ENCODE results near the gene RELN.

The RELN gene

GRCh38 chr7:103940382-103941268, 48.8 kb downstream of the RELN start:
- TF ChIP-seq CTCF (conservative IDR thresholded peaks at IDR 0.05; ENCODE audit: low read depth): no peak
- POLR2A ChIA-PET (ENCODE audit: low non-redundant PET): no interaction called here
- no peak overlapping the region for H3K27ac ChIP-seq
- CTCF ChIA-PET: interaction anchor here (0.6 to 1.3 kb wide), 2 partner anchors 8 to 18 kb away, joined by 4 read pairs; no protein-coding TSS in a partner anchor
- no peak for DNase-seq (ENCODE audit: low spot score)

- H3K27ac ChIP-seq: no peak overlapping the region
- TF ChIP-seq CTCF (conservative IDR thresholded peaks at IDR 0.05; ENCODE audit: low read depth): no peak
- no peak for DNase-seq (ENCODE audit: low spot score)
- POLR2A ChIA-PET (ENCODE audit: low non-redundant PET): no interaction called here
- CTCF ChIA-PET: no interaction called here
Measured at GRCh38 chr7:103937680-103938079, 51.8 kb downstream of the RELN start.

- CTCF ChIA-PET: interaction anchor here (0.7 kb wide), 1 partner anchor 10 kb away, joined by 3 read pairs; no protein-coding TSS in a partner anchor
- POLR2A ChIA-PET (ENCODE audit: low non-redundant PET): no interaction called here
- no peak for TF ChIP-seq CTCF (conservative IDR thresholded peaks at IDR 0.05; ENCODE audit: low read depth)
- DNase-seq (ENCODE audit: low spot score): no peak
- no peak overlapping the region for H3K27ac ChIP-seq
Measured at GRCh38 chr7:103936558-103936957, 52.9 kb downstream of the RELN start.

- no peak for TF ChIP-seq CTCF (conservative IDR thresholded peaks at IDR 0.05; ENCODE audit: low read depth)
- H3K27ac ChIP-seq: no peak overlapping the region
- DNase-seq (ENCODE audit: low spot score): no peak
- POLR2A ChIA-PET (ENCODE audit: low non-redundant PET): no interaction called here
- CTCF ChIA-PET: no interaction called here
Measured at GRCh38 chr7:103934508-103934907, 55.0 kb downstream of the RELN start.

GRCh38 chr7:103932389-103932788, 57.1 kb downstream of the RELN start:
- no peak for DNase-seq (ENCODE audit: low spot score)
- POLR2A ChIA-PET (ENCODE audit: low non-redundant PET): no interaction called here
- H3K27ac ChIP-seq: no peak overlapping the region
- CTCF ChIA-PET: interaction anchor here (0.8 kb wide), 1 partner anchor 8 kb away, joined by 4 read pairs; no protein-coding TSS in a partner anchor
- no peak for TF ChIP-seq CTCF (conservative IDR thresholded peaks at IDR 0.05; ENCODE audit: low read depth)

- ChIA-PET POLR2A (ENCODE audit: low non-redundant PET) (no interaction called here), CTCF (no interaction called here)
- TF ChIP-seq CTCF (conservative IDR thresholded peaks at IDR 0.05; ENCODE audit: low read depth): no peak
- no peak for DNase-seq (ENCODE audit: low spot score)
- no peak overlapping the region for H3K27ac ChIP-seq
Measured at GRCh38 chr7:103929901-103930311, 59.6 kb downstream of the RELN start.

Measured in RWPE1 (cell line).